ENCODE results near the gene PPIB. TPM values are rescaled to one million over a fixed set of nuclear protein-coding genes. Genes with fewer than 3 reads are reported as not detected.

Gene PPIB
- total and polyA plus RNA-seq, 5 experiments from 2014 or later: 154 to 581 (median 431) TPM

DNA sequence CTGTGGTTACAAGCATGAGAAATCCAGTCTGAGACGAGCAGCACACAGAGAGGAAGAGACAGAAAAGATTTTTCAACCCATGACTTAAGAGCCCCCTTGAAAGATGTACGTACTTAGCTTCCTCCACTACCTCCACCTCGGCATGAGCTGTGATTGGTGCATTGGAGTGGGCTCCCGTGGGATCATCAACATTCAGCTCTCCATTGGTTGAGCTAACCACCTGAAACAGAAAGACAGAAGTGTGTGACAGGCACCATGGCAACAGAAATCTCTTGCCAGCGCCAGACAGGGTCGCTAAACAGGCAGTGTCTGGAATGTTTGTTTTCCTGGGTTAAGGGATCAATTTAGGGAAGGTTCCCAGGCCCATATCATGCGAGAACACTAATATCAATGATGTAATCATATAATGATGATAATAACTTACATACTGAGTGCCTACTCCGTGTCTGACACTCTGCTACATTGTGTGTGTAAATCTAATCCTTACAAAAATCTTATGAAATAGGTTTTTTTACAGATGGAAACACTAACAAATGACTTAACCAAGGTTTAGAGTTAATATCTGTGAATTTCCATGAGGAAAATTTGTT is 17.5 kb upstream of the PPIB start:
- peaks cover 0 to 11% (median 2%) of the 10 kb centered on the region in 4 donors for H3K4me1 Mint-ChIP-seq
- peaks cover 7 to 50% (median 23%) of the 10 kb centered on the region in 3 donors for H3K36me3 Mint-ChIP-seq
- DNase-seq (no peak), ATAC-seq (peak in 1 of 2 donors; percentile 46)
- peak overlapping the region in 1 of 10 donors; percentile 56 for H3K27ac Mint-ChIP-seq
- H3K9me3 Mint-ChIP-seq: no peaks in the 10 kb centered on the region
- POLR2A ChIA-PET: no interaction called here
- no peaks in the 10 kb centered on the region for H3K27me3 Mint-ChIP-seq
- H3K4me3 Mint-ChIP-seq: no peak overlapping the region

DNA sequence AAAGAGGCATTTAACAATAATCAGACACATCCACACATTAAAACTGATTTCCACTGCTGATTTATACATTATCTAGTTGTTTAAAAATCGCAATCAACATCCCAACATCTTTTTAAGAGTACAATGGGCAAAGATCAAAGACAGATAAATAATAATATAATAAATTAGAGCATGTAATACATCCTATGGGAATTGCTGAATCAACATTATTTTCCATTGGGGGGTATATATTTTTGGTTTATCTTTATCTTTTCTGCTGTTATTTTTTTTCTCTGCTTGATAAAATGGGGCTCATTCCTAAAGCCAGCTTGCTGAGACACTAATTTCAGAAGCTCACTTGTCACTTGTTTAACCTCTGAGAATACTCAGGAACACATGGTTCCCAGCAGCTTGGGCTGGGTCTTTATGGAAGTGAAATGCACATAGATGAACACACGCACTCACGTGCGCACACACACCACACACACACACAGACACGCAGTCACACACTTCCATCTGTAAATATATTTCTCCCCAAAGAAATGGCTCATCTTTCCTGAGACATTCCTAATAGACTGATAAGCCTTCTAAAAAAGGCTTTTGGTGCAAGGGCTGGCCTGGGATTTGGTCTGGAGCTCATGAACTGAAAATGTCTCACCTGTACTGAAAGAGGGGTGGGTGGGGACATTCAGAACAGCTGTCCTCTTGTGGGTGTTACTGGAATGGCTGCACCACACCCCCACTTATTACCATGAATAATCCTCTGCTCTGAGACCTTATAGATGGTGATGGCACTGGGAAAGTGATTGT is 3.5 kb upstream of the PPIB start:
- Mint-ChIP-seq H3K27ac (peak overlapping the region in 1 of 10 donors; percentile 36), H3K27me3 (no peaks in the 10 kb centered on the region), H3K4me1 (peaks cover 6 to 28% (median 19%) of the 10 kb centered on the region in 4 donors), H3K4me3 (no peak overlapping the region), H3K9me3 (no peaks in the 10 kb centered on the region), H3K36me3 (peaks cover 0 to 12% (median 4%) of the 10 kb centered on the region in 3 donors)
- DNase-seq (no peak), ATAC-seq (no peak)
- POLR2A ChIA-PET: no interaction called here

DNA sequence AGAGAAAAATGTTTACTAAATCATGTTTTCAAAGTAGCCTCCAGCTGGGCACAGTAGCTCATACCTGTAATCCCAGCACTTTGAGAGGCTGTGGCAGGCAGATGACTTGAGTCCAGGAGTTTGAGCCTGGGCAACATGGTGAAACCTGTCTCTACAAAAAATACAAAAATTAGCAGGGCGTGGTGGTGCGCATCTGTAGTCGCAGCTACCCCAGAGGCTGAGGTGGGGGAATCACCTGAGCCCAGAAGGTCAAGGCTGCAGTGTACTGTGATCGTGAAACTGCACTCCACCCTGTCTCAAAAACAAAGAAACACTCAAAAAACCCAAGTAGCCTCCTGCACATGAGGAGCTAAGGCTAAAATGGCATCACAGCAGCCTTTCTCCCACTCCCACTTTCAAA is 1.6 kb upstream of the PPIB start:
- H3K27me3 Mint-ChIP-seq: no peaks in the 10 kb centered on the region
- no peaks in the 10 kb centered on the region for H3K9me3 Mint-ChIP-seq
- no peak for ATAC-seq
- POLR2A ChIA-PET: interaction anchor here (0.7 to 3.8 kb wide), 7 partner anchors 15 to 1147 kb away, joined by 4 to 27 read pairs (median 9); partner anchors contain the start of genes CIAO2A, SNX1, SNX22 and TRIP4
- H3K4me3 Mint-ChIP-seq: peak overlapping the region in 9 of 10 donors; percentile 33 to 99 (median 83)
- peaks cover 3 to 14% (median 6%) of the 10 kb centered on the region in 3 donors for H3K36me3 Mint-ChIP-seq
- no peak for DNase-seq
- peak overlapping the region in 6 of 10 donors; percentile 52 to 99 (median 92) for H3K27ac Mint-ChIP-seq
- H3K4me1 Mint-ChIP-seq: peaks cover 14 to 37% (median 28%) of the 10 kb centered on the region in 4 donors

DNA sequence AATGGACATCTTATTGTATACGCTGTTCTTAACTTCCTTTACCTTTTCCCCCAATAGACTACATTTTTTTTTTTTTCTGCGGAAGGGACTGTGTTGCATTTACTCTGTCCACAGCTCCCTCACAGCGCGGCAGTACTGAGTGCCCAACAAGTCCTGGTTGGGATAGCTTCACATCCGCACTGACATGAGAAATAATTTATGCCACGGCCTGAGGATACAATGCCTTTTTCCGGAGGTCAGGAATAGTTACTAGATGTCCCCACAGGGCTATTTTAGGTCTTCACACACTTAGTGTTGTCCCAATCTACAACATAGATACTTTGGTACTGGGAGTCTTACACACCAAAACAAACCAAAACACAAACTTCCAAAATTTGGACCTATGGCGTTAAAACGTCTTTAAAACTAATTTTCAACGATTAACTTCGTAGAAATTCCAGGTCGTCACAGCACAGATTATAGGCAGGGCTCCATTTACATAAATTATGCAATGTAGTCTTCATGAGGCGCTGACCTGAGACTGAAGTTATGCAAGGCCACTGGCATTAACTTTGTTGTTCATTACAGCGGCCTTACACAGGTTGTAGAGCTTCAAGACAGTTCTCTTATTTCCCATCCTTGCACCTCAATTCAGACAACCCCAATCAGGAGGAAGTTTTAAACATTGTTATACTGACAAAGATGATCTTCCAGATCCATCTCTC is 989 bp upstream of the PPIB start:
- Mint-ChIP-seq H3K27me3 (no peaks in the 10 kb centered on the region), H3K27ac (peak overlapping the region; percentile 88 to 99 (median 94)), H3K9me3 (no peaks in the 10 kb centered on the region), H3K36me3 (peaks cover 5 to 20% (median 6%) of the 10 kb centered on the region in 3 donors), H3K4me1 (peaks cover 16 to 43% (median 33%) of the 10 kb centered on the region in 4 donors), H3K4me3 (peak overlapping the region; percentile 83 to 99 (median 89))
- POLR2A ChIA-PET: interaction anchor here (0.5 to 3.8 kb wide), 20 partner anchors 8 to 1353 kb away, joined by 3 to 38 read pairs (median 4); partner anchors contain the start of genes CIAO2A, DPP8, SNX1 and SNX22
- DNase-seq (no peak), ATAC-seq (peak in 1 of 2 donors; percentile 5)

DNA sequence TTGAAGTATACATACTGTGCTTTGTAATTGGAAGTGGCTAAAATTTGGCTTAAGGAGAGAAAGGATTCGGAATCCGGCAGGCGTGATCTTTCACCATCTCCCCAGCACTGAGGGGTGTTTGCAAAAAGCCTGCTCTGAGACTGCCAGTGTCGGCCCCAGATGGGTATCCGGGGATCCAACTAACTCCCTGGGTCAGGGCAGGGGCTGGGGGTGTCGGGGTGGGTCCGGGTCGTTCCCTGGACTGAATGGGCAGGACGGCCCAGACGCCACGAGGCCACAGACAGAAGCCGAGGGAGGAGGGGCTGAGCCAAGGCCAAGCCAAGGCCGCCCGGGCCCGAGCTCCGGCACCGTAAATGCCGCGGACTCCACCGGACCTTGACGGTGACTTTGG is 349 bp downstream of the PPIB start:
- H3K4me1 Mint-ChIP-seq: peaks cover 23 to 52% (median 45%) of the 10 kb centered on the region in 4 donors
- H3K36me3 Mint-ChIP-seq: peaks cover 6 to 34% (median 9%) of the 10 kb centered on the region in 3 donors
- peak overlapping the region; percentile 80 to 99 (median 92) for H3K27ac Mint-ChIP-seq
- DNase-seq (no peak), ATAC-seq (peak in 1 of 2 donors; percentile 7)
- H3K4me3 Mint-ChIP-seq: peak overlapping the region; percentile 83 to 98 (median 86)
- POLR2A ChIA-PET: interaction anchor here (0.7 to 3.8 kb wide), 11 partner anchors 9 to 732 kb away, joined by 3 to 38 read pairs (median 9); partner anchors contain the start of genes CIAO2A, SNX1, SNX22 and TRIP4
- H3K9me3 Mint-ChIP-seq: no peaks in the 10 kb centered on the region
- no peaks in the 10 kb centered on the region for H3K27me3 Mint-ChIP-seq

DNA sequence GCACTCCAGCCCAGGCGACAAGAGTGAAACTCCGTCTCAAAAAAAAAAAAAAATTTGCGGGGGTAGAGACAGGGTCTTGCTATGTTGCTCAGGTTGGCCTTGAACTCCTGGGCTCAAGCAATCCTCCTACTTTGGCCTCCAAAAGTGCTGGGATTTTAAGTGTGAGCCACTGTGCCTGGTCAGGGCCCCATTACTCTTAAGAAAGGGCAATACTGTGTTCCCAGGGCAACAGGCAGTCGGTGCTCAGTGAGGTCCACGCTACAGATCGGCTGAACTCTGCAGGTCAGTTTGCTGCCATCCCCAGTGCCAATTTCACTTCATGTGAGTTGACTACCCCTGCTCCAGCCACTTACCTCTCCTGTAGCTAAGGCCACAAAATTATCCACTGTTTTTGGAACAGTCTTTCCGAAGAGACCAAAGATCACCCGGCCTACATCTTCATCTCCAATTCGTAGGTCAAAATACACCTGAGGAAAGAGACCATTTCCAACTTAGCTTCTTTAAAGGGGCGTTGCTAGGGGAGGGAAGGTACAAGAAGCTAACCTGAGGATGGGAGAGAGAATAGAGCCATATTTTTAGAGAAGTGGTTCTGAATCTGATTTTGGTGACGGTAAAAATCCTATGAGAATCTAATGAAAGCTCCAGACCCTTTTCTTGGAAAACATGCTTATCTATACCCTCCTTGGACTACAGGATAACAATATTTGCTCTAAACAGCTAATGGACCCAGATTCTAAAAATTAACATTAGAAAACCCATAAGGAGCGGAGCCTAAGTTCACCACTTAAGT is 939 bp downstream of the PPIB start:
- H3K9me3 Mint-ChIP-seq: no peaks in the 10 kb centered on the region
- no peak for DNase-seq
- peak overlapping the region; percentile 78 to 99 (median 92) for H3K27ac Mint-ChIP-seq
- peaks cover 6 to 40% (median 9%) of the 10 kb centered on the region in 3 donors for H3K36me3 Mint-ChIP-seq
- no peak for ATAC-seq
- peak overlapping the region; percentile 83 to 98 (median 86) for H3K4me3 Mint-ChIP-seq
- H3K4me1 Mint-ChIP-seq: peaks cover 23 to 54% (median 46%) of the 10 kb centered on the region in 4 donors
- POLR2A ChIA-PET: interaction anchor here (0.9 to 3.8 kb wide), 10 partner anchors 8 to 732 kb away, joined by 3 to 38 read pairs (median 11); partner anchors contain the start of genes CIAO2A, SNX1, SNX22 and TRIP4
- no peaks in the 10 kb centered on the region for H3K27me3 Mint-ChIP-seq

DNA sequence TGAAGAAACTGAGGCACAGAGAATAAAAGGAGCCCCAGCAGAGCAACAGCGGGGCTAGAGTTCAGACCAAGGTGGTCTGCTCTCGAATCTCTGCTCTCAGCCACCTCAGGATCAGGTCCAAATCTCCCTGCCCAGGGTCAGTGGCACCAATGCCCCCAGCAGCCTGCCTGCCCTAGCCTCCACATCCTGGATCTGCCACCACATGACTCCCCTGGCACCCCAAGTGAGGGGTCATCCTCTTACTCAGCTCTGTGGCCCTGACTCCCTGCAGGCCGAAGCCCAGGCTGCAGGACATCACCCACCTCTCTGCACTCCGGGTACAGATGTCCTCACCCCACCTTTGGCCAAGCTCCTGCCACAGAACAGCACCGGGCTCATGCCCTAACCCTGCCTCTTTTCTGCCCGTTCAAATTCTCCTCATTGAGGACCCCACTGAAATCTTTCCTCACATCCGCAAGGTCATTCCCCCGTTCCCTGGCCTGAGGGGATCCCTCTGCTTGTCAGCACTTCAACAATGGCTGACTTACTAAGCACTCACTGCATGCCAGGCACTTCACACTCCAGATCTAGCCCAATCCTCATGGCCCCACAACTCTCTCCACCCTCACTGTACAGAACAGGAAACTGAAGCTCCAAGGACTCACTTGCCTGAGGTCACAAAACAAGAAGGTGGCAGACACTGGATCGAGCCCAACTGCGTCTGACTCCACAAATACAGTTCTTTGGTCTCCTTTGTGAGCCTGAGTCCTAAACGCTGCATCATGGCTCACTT is 4.3 kb downstream of the PPIB start:
- H3K4me3 Mint-ChIP-seq: peak overlapping the region in 4 of 10 donors; percentile 10 to 27 (median 21)
- no peaks in the 10 kb centered on the region for H3K9me3 Mint-ChIP-seq
- peak overlapping the region; percentile 24 to 91 (median 70) for H3K27ac Mint-ChIP-seq
- POLR2A ChIA-PET: interaction anchor here (0.6 kb wide), 1 partner anchor 243 kb away, joined by 3 read pairs; no protein-coding TSS in a partner anchor
- peaks cover 21 to 54% (median 44%) of the 10 kb centered on the region in 4 donors for H3K4me1 Mint-ChIP-seq
- H3K36me3 Mint-ChIP-seq: peaks cover 6 to 63% (median 12%) of the 10 kb centered on the region in 3 donors
- H3K27me3 Mint-ChIP-seq: no peaks in the 10 kb centered on the region
- DNase-seq (no peak), ATAC-seq (no peak)

DNA sequence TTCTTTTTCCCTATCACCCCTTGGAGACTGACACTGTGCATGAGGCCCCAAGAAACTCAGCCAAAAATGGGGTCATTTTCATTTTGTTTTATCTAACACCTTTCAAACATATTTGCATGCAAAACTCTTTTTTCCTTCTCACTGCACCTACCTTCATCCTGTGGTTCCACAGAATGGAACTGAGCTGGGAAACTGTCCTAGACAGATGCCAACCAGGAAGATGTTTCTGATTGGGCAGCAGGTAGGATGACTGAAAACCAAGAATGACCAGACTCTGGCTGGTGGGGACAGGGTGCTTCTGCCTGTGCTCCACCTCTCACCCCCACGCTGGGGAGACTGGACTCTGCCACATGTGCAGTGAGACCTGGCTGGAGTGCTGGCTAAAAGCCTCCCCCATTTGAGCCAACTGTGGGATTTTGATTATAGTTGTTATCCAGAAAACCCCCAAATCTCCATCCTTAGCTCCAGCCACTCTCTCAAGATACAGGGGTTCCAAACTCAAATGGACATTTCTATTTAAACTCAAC is 5.2 kb downstream of the PPIB start:
- H3K27ac Mint-ChIP-seq: peak overlapping the region in 7 of 10 donors; percentile 22 to 82 (median 77)
- H3K36me3 Mint-ChIP-seq: peaks cover 6 to 63% (median 12%) of the 10 kb centered on the region in 3 donors
- ATAC-seq: no peak
- POLR2A ChIA-PET: no interaction called here
- H3K4me1 Mint-ChIP-seq: peaks cover 20 to 58% (median 49%) of the 10 kb centered on the region in 4 donors
- H3K27me3 Mint-ChIP-seq: peaks cover 0 to 3% (median 0%) of the 10 kb centered on the region in 5 donors
- DNase-seq: no peak
- no peak overlapping the region for H3K4me3 Mint-ChIP-seq
- no peaks in the 10 kb centered on the region for H3K9me3 Mint-ChIP-seq

DNA sequence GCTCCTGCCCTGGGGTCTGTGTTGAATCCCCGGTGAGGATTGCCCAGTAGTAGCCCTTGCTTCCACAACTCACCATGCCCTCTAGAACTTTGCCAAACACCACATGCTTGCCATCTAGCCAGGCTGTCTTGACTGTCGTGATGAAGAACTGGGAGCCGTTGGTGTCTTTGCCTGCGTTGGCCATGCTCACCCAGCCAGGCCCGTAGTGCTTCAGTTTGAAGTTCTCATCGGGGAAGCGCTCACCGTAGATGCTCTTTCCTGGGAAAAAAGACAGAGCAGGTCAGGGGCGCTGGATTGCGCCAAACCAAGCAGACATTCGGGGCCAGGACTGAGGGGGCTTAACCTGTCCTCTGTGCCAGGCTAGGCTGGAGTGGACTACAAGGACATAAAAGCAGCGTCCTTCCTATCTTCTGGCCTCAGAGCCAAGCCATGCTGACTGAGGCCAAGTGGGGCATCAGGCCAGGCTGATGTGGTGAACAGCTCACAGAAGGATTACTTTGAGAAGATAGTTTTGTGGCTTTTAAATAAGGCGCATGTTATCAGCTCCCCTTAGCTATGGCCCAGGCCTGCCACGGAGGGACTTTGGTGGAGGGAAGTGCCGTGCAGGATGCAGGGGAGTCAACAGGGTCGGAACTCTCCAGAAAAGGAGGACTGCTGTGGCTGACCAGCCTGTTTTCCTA is 6.0 kb downstream of the PPIB start:
- POLR2A ChIA-PET: no interaction called here
- peak overlapping the region in 4 of 10 donors; percentile 31 to 82 (median 52) for H3K27ac Mint-ChIP-seq
- DNase-seq (no peak), ATAC-seq (no peak)
- no peaks in the 10 kb centered on the region for H3K9me3 Mint-ChIP-seq
- peaks cover 6 to 59% (median 12%) of the 10 kb centered on the region in 3 donors for H3K36me3 Mint-ChIP-seq
- peaks cover 20 to 55% (median 47%) of the 10 kb centered on the region in 4 donors for H3K4me1 Mint-ChIP-seq
- H3K27me3 Mint-ChIP-seq: peaks cover 0 to 6% (median 0%) of the 10 kb centered on the region in 5 donors
- H3K4me3 Mint-ChIP-seq: peak overlapping the region in 2 of 10 donors; percentile 18 to 52

All from naive thymus-derived CD8-positive, alpha-beta T cell (primary cell).